IMR-90 (cell line): ENCODE data around the gene H2BW2. TPM values are rescaled to one million over a fixed set of nuclear protein-coding genes. Genes with fewer than 3 reads are reported as not detected.
A peak's percentile ranks its signal among the peaks of the same experiment; 100 is the strongest.
"Not testable (repeated sequence)": the region's sequence is repeated elsewhere in the genome, so short reads cannot be mapped to it uniquely, and the experiment has no call there.

ENCODE experiments used
- ATAC-seq: fragments of 200-7000 bp; cut with Tn5 transposase; 2 replicates; pipeline ENCODE4 v1.9.1; 2020; ENCODE audit warnings: low read depth, mild to moderate bottlenecking, moderate library complexity
- BruUV-seq: library from RNA; stranded (reverse); fragments of 400-500 nt; replicated peaks from 2 replicates; lab custom pipeline; 2021; lab: Mats Ljungman, UMichigan
- CTCF ChIA-PET: fragments of 300-600 bp; formaldehyde crosslinking; extraction: SDS; loops from one replicate; lab custom pipeline; 2021; ENCODE audit warnings: antibody characterized with exemption; lab: Yijun Ruan, JAX
- POLR2A ChIA-PET: fragments of 300-600 bp; sonication (Branson Sonifier 250); formaldehyde crosslinking; loops from one replicate; lab custom pipeline; 2022; ENCODE audit warnings: antibody characterized with exemption; ENCODE audit not compliant: unreplicated experiment; lab: Charles Lee
- DNase-seq: peaks from one replicate; pipeline ENCODE4 v3.0.0; 2013
- H2AFZ ChIP-seq: replicated peaks from 2 replicates; pipeline ENCODE3; 2013; ENCODE audit warnings: low read length, mild to moderate bottlenecking; ENCODE audit not compliant: poor library complexity
- H2AK5ac ChIP-seq: 2 replicates; pipeline ENCODE4 v1.6.1; 2013; ENCODE audit warnings: low read depth, low read length, inconsistent platforms
- H2AK9ac ChIP-seq: replicated peaks from 2 replicates; pipeline ENCODE3; 2013; ENCODE audit warnings: mild to moderate bottlenecking, low read depth, low read length, moderate library complexity; ENCODE audit not compliant: poor library complexity
- H2BK120ac ChIP-seq: 2 replicates; pipeline ENCODE4 v1.6.1; 2013; ENCODE audit warnings: low read depth, low read length, inconsistent platforms
- H2BK15ac ChIP-seq: 3 replicates; pipeline ENCODE4 v1.6.1; 2013; ENCODE audit warnings: low read depth, low read length, inconsistent platforms
- H2BK20ac ChIP-seq: 2 replicates; pipeline ENCODE4 v1.6.1; 2013; ENCODE audit warnings: low read depth, mild to moderate bottlenecking, inconsistent platforms, low read length, moderate library complexity
- H2BK5ac ChIP-seq: 2 replicates; pipeline ENCODE4 v1.6.1; 2013; ENCODE audit warnings: mild to moderate bottlenecking, low read depth, low read length, inconsistent platforms; ENCODE audit not compliant: poor library complexity, severe bottlenecking
- H3K14ac ChIP-seq: replicated peaks from 2 replicates; pipeline ENCODE4 v1.6.1; 2013; ENCODE audit warnings: low read depth, low read length, inconsistent platforms
- H3K18ac ChIP-seq: 2 replicates; pipeline ENCODE4 v1.6.1; 2013; ENCODE audit warnings: low read depth, low read length, control low read depth
- H3K23ac ChIP-seq: 2 replicates; pipeline ENCODE4 v1.6.1; 2013; ENCODE audit warnings: low read depth, low read length, inconsistent platforms
- H3K27ac ChIP-seq: 2 replicates; pipeline ENCODE4 v1.5.1; 2013; ENCODE audit warnings: mild to moderate bottlenecking, control low read depth, low read length; ENCODE audit not compliant: insufficient read depth
- H3K27me3 ChIP-seq: 2 replicates; pipeline ENCODE4 v1.6.1; 2013; ENCODE audit warnings: low read length; ENCODE audit not compliant: control insufficient read depth, insufficient read depth
- H3K36me3 ChIP-seq: 2 replicates; pipeline ENCODE4 v1.6.1; 2013; ENCODE audit warnings: low read length, mixed read lengths; ENCODE audit not compliant: control insufficient read depth, insufficient read depth
- H3K4ac ChIP-seq: 2 replicates; pipeline ENCODE4 v1.6.1; 2013; ENCODE audit warnings: low read depth, low read length, inconsistent platforms
- H3K4me1 ChIP-seq: 2 replicates; pipeline ENCODE4 v1.6.1; 2013; ENCODE audit warnings: low read length, mixed read lengths; ENCODE audit not compliant: control insufficient read depth, insufficient read depth
- H3K4me2 ChIP-seq: 2 replicates; pipeline ENCODE4 v1.6.1; 2013; ENCODE audit warnings: low read depth, mild to moderate bottlenecking, control low read depth, low read length, moderate library complexity
- H3K4me3 ChIP-seq: 2 replicates; pipeline ENCODE4 v1.5.1; 2013; ENCODE audit warnings: low read depth, mild to moderate bottlenecking, control low read depth, low read length, moderate library complexity; ENCODE audit not compliant: insufficient read depth
- H3K56ac ChIP-seq: 2 replicates; pipeline ENCODE4 v1.6.1; 2013; ENCODE audit warnings: low read length, inconsistent platforms; ENCODE audit not compliant: insufficient read depth; ENCODE audit errors: extremely low read depth
- H3K79me1 ChIP-seq, 2 experiments: 2 replicates each; pipeline ENCODE4 v1.6.1; 2013; ENCODE audit warnings: low read length in 2 of 2, inconsistent platforms in 1 of 2, low read depth in 1 of 2
- H3K9ac ChIP-seq: 2 replicates; pipeline ENCODE4 v1.6.1; 2013; ENCODE audit warnings: low read depth, low read length, control low read depth
- H3K9me1 ChIP-seq: 2 replicates; pipeline ENCODE4 v1.6.1; 2013; ENCODE audit warnings: low read length, inconsistent platforms; ENCODE audit not compliant: insufficient read depth
- H3K9me3 ChIP-seq: 2 replicates; pipeline ENCODE4 v1.6.1; 2013; ENCODE audit warnings: low read length; ENCODE audit not compliant: control insufficient read depth, insufficient read depth
- H4K20me1 ChIP-seq: 2 replicates; pipeline ENCODE4 v1.6.1; 2013; ENCODE audit warnings: low read length, inconsistent platforms; ENCODE audit not compliant: insufficient read depth
- H4K5ac ChIP-seq: 2 replicates; pipeline ENCODE4 v1.6.1; 2013; ENCODE audit warnings: mild to moderate bottlenecking, low read depth, low read length, control low read depth
- H4K8ac ChIP-seq, 2 experiments: 2 replicates each; pipeline ENCODE4 v1.6.1; 2013; ENCODE audit warnings: low read depth in 2 of 2, low read length in 2 of 2, control low read depth in 1 of 2, inconsistent platforms in 1 of 2
- H4K91ac ChIP-seq: 2 replicates; pipeline ENCODE4 v1.6.1; 2013; ENCODE audit warnings: low read depth, low read length, inconsistent platforms; ENCODE audit not compliant: insufficient read depth
- WGBS, 2 experiments: methylation state at CpG; one replicate each; pipeline versions ENCODE4 v1.1.5 to v1.1.7; 2013; ENCODE audit warnings: missing lambda C conversion rate in 2 of 2; ENCODE audit not compliant: insufficient read length in 1 of 2; ENCODE audit errors: extremely low coverage in 2 of 2; 5-methylcytosine and 5-hydroxymethylcytosine counted together
- dilution Hi-C: fragments of 300-500 bp; cut with HindIII; formaldehyde crosslinking; loops from one replicate; pipeline ENCODE4 v1.14.3; 2018; ENCODE audit warnings: low sequenced_read_pairs; ENCODE audit not compliant: unreplicated experiment
- in situ Hi-C: fragments of 300-500 bp; cut with MboI; formaldehyde crosslinking; loops from 3 replicates; pipeline ENCODE4 v1.14.3; 2019; ENCODE audit warnings: low sequenced_read_pairs, inconsistent platforms, mixed read lengths
- intact Hi-C: fragments of 100-400 bp; cut with micrococcal nuclease; formaldehyde crosslinking; loops from 2 replicates; pipeline ENCODE4 v1.10.0; 2022
- polyA plus RNA-seq, 3 experiments: library from polyadenylated mRNA; depleted of rRNA; stranded (reverse); fragments of >200 nt; gene quantifications; 2 replicates each; pipeline ENCODE4 v1.2.3, GENCODE V29; 2012; ENCODE audit warnings: low replicate concordance in 1 of 3
- total RNA-seq: library from RNA; depleted of rRNA; stranded (reverse); fragments of >200 nt; gene quantifications from 2 replicates; pipeline ENCODE4 v1.2.3, GENCODE V29; 2012

The H2BW2 gene
- total and polyA plus RNA-seq, 2 of the 4 experiments (the other 2 are of a cell fraction): not detected

GRCh38 chrX:104075778-104076445, 36.2 kb downstream of the H2BW2 start, which contains the start of gene TMSB15C:
Gene TMSB15C, minus strand, starts transcription at chrX:104076236.
- H2AK5ac ChIP-seq, H2BK15ac ChIP-seq, H4K8ac ChIP-seq, H3K4ac ChIP-seq, H3K79me1 ChIP-seq, H3K4me3 ChIP-seq, H4K91ac ChIP-seq, H2BK20ac ChIP-seq, H3K4me1 ChIP-seq, H3K9me3 ChIP-seq, H3K4me2 ChIP-seq, H2BK5ac ChIP-seq, H2AK9ac ChIP-seq, POLR2A ChIA-PET, in situ Hi-C loops, dilution Hi-C loops, DNase-seq, H4K5ac ChIP-seq, H3K14ac ChIP-seq, H3K9me1 ChIP-seq, H2AFZ ChIP-seq, H3K27me3 ChIP-seq, H4K20me1 ChIP-seq, H3K56ac ChIP-seq, H2BK120ac ChIP-seq, H3K18ac ChIP-seq, H3K27ac ChIP-seq, intact Hi-C loops, CTCF ChIA-PET, H3K23ac ChIP-seq, H3K36me3 ChIP-seq, H3K9ac ChIP-seq, BruUV-seq: not testable (repeated sequence)
- WGBS, 2 experiments: no CpG with 5 or more reads among the region's 46 CpGs
- peak; percentile 98 for ATAC-seq

GRCh38 chrX:104077854-104078253, 38.1 kb downstream of the H2BW2 start:
- H2AK9ac ChIP-seq, H3K9me3 ChIP-seq, H4K5ac ChIP-seq, H2BK120ac ChIP-seq, H3K9me1 ChIP-seq, H2BK20ac ChIP-seq, H3K56ac ChIP-seq, H3K14ac ChIP-seq, H3K27ac ChIP-seq, H3K4ac ChIP-seq, H4K20me1 ChIP-seq, DNase-seq, H3K18ac ChIP-seq, H2BK15ac ChIP-seq, H3K4me3 ChIP-seq, H3K4me2 ChIP-seq, H3K9ac ChIP-seq, H2AFZ ChIP-seq, H3K27me3 ChIP-seq, POLR2A ChIA-PET, H3K23ac ChIP-seq, BruUV-seq, H3K4me1 ChIP-seq, ATAC-seq, intact Hi-C loops, H3K36me3 ChIP-seq, in situ Hi-C loops, CTCF ChIA-PET, H2AK5ac ChIP-seq, H3K79me1 ChIP-seq, dilution Hi-C loops, H4K8ac ChIP-seq, H2BK5ac ChIP-seq, H4K91ac ChIP-seq: not testable (repeated sequence)
- WGBS, 2 experiments: no CpG with 5 or more reads among the region's 6 CpGs
